HepG2 (cell line): ENCODE results near the gene ALKBH5. TPM values are rescaled to one million over a fixed set of nuclear protein-coding genes. Genes with fewer than 3 reads are reported as not detected.
A peak's percentile ranks its signal among the peaks of the same experiment; 100 is the strongest.

ENCODE experiments used
- ERF ChIP-seq: IDR thresholded peaks from 2 replicates; pipeline ENCODE4 v1.6.1; 2018; ENCODE audit warnings: missing biosample characterization, missing genetic modification reagents
- RBM22 ChIP-seq: fragments of 200-400 bp; formaldehyde crosslinking; optimal IDR thresholded peaks from 2 replicates; pipeline ENCODE3; 2017; ENCODE audit warnings: mild to moderate bottlenecking, low read length, moderate library complexity
- TAF15 ChIP-seq: fragments of 200-400 bp; formaldehyde crosslinking; IDR thresholded peaks from one replicate; pipeline ENCODE4 v1.6.1; 2018; ENCODE audit warnings: mild to moderate bottlenecking, low read depth, low read length; ENCODE audit not compliant: poor library complexity, severe bottlenecking
- ZBTB7B ChIP-seq: sonication (generic); formaldehyde crosslinking; IDR thresholded peaks from 2 replicates; pipeline ENCODE4 v1.4.0; 2020; ENCODE audit warnings: missing genetic modification reagents
- ZNF354B ChIP-seq: sonication (generic); formaldehyde crosslinking; IDR thresholded peaks from 2 replicates; pipeline ENCODE4 v1.8.0; 2022; ENCODE audit warnings: mild to moderate bottlenecking, missing genetic modification reagents
- ZNF616 ChIP-seq: sonication (generic); formaldehyde crosslinking; IDR thresholded peaks from 2 replicates; pipeline ENCODE4 v1.5.0; 2020; ENCODE audit warnings: low read depth, mild to moderate bottlenecking, missing genetic modification reagents
- ZNF720 ChIP-seq: sonication (generic); formaldehyde crosslinking; IDR thresholded peaks from 2 replicates; pipeline ENCODE4 v1.4.0; 2020; ENCODE audit warnings: missing genetic modification reagents
- ZNF724P ChIP-seq: sonication (generic); formaldehyde crosslinking; IDR thresholded peaks from 2 replicates; pipeline ENCODE4 v1.8.0; 2022; ENCODE audit warnings: missing genetic modification reagents, borderline replicate concordance
- ZNF879 ChIP-seq: sonication (generic); formaldehyde crosslinking; IDR thresholded peaks from 2 replicates; pipeline ENCODE4 v1.8.1; 2023; ENCODE audit warnings: missing genetic modification reagents
- ZNF883 ChIP-seq: sonication (generic); formaldehyde crosslinking; IDR thresholded peaks from 2 replicates; pipeline ENCODE4 v1.5.1; 2020; ENCODE audit warnings: mild to moderate bottlenecking, missing genetic modification reagents; ENCODE audit errors: not compliant biosample characterization
- polyA plus RNA-seq, 8 experiments: library from polyadenylated mRNA; depleted of rRNA in 3 of 8; stranded (reverse) in 7 of 8; unstranded in 1 of 8; fragments of >200 nt; fragmentation: Illumina TruSeq in 4 of 8; extraction: Trizol in 4 of 8; gene quantifications; 2 replicates each; pipeline versions ENCODE4 v1.2.1 to v1.2.3, GENCODE V29; 2011 to 2016; ENCODE audit warnings: low read depth in 4 of 8, missing spikeins in 1 of 8, mixed read lengths in 1 of 8; ENCODE audit not compliant: insufficient read depth in 1 of 8
- total RNA-seq, 5 experiments: library from RNA; depleted of rRNA; stranded (reverse); fragments of >200 nt; fragmentation: Illumina TruSeq; extraction: Trizol; gene quantifications; 2 replicates each; pipeline ENCODE4 v1.2.3, GENCODE V29; 2016; ENCODE audit warnings: low read depth in 1 of 5
- TF ChIP-seq, protein P1 (sequence below): sonication (generic); formaldehyde crosslinking; IDR thresholded peaks from 2 replicates; pipeline ENCODE4 v1.5.1; 2020; ENCODE audit warnings: mild to moderate bottlenecking, missing genetic modification reagents, moderate library complexity
- TF ChIP-seq, protein P2 (sequence below): sonication (generic); formaldehyde crosslinking; IDR thresholded peaks from 2 replicates; pipeline ENCODE4 v1.8.1; 2023; ENCODE audit warnings: mild to moderate bottlenecking, inconsistent platforms, moderate library complexity, missing genetic modification reagents, borderline replicate concordance
- TF ChIP-seq, protein P3 (sequence below), 2 experiments: fragments of 450-650 bp in 1 of 2; sonication (generic) in 1 of 2; formaldehyde crosslinking; IDR thresholded peaks; 2 replicates each; pipeline versions ENCODE4 v1.5.0 to v1.8.0; 2020 to 2022; ENCODE audit warnings: mild to moderate bottlenecking in 1 of 2, missing genetic modification reagents in 1 of 2
- TF ChIP-seq, protein P4 (sequence below): sonication (generic); formaldehyde crosslinking; IDR thresholded peaks from 2 replicates; pipeline ENCODE4 v1.8.0; 2022; ENCODE audit warnings: mild to moderate bottlenecking, missing genetic modification reagents, borderline replicate concordance
- TF ChIP-seq, protein P5 (sequence below): IDR thresholded peaks from 2 replicates; pipeline ENCODE4 v1.6.1; 2016; ENCODE audit warnings: low read depth
- TF ChIP-seq, protein P6 (sequence below): IDR thresholded peaks from 2 replicates; pipeline ENCODE4 v1.6.1; 2016; ENCODE audit warnings: mild to moderate bottlenecking

The ALKBH5 gene
- total and polyA plus RNA-seq, 2 of the 13 experiments (the other 11 are each of a cell fraction or from before 2014, with no cell fraction given) = 68.9 to 76.9 TPM

DNA sequence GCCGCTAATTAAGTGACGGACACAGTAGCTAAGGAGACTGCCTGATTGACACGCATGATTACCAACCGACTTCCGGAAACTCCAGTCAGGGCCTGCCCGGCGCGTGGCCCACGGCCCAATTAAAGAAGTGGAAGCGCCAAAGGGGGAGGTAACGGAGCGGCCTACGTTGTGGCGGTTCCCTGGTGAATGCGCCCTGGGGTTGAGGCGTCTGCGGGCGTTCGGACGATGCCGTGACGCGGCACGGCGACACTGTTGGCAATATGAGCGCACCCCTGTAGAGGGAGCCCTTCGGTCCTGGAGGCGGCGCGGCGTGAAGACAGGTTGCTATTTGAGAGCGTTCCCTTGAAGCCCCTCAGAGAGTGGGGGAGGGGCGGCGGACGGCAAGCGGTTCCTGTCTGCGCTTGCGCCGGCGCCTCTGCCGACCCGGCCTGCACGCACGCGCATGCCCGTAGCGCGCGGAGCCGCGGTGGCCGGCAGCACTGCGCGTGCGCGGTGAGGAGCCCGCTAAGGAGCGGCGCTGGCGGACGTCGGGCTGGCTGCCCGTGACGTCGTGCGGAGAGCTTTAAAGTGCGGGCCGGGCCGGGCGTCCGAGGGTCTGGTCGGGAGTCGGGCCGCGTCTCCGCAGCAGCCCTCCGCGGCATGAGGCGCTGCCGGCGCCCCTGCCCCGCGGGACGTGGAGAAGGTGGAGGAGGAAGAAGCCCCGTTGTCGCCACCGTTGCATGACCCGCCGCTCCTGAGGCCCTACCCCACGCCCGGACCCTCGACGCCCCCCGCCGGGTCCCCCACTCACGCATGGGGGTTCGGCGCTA, at the start of gene ALKBH5 (continued):
- TF ChIP-seq, protein P1, sequence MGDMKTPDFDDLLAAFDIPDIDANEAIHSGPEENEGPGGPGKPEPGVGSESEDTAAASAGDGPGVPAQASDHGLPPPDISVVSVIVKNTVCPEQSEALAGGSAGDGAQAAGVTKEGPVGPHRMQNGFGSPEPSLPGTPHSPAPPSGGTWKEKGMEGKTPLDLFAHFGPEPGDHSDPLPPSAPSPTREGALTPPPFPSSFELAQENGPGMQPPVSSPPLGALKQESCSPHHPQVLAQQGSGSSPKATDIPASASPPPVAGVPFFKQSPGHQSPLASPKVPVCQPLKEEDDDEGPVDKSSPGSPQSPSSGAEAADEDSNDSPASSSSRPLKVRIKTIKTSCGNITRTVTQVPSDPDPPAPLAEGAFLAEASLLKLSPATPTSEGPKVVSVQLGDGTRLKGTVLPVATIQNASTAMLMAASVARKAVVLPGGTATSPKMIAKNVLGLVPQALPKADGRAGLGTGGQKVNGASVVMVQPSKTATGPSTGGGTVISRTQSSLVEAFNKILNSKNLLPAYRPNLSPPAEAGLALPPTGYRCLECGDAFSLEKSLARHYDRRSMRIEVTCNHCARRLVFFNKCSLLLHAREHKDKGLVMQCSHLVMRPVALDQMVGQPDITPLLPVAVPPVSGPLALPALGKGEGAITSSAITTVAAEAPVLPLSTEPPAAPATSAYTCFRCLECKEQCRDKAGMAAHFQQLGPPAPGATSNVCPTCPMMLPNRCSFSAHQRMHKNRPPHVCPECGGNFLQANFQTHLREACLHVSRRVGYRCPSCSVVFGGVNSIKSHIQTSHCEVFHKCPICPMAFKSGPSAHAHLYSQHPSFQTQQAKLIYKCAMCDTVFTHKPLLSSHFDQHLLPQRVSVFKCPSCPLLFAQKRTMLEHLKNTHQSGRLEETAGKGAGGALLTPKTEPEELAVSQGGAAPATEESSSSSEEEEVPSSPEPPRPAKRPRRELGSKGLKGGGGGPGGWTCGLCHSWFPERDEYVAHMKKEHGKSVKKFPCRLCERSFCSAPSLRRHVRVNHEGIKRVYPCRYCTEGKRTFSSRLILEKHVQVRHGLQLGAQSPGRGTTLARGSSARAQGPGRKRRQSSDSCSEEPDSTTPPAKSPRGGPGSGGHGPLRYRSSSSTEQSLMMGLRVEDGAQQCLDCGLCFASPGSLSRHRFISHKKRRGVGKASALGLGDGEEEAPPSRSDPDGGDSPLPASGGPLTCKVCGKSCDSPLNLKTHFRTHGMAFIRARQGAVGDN (CRISPR knock-in tag) = peak; percentile 85
- TF ChIP-seq ZNF879 = no peak
- TF ChIP-seq, protein P2, sequence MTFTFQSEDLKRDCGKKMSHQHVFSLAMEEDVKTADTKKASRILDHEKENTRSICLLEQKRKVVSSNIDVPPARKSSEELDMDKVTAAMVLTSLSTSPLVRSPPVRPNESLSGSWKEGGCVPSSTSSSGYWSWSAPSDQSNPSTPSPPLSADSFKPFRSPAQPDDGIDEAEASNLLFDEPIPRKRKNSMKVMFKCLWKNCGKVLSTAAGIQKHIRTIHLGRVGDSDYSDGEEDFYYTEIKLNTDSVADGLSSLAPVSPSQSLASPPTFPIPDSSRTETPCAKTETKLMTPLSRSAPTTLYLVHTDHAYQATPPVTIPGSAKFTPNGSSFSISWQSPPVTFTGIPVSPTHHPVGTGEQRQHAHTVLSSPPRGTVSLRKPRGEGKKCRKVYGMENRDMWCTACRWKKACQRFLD (CRISPR knock-in tag) = peak; percentile 12; the same call in 1 of the 2 replicates
- 0 out of 2 replicates have a peak, but pooled peaks have one; percentile 54 for TF ChIP-seq ZNF720 (CRISPR knock-in tag)
- TF ChIP-seq, protein P3, sequence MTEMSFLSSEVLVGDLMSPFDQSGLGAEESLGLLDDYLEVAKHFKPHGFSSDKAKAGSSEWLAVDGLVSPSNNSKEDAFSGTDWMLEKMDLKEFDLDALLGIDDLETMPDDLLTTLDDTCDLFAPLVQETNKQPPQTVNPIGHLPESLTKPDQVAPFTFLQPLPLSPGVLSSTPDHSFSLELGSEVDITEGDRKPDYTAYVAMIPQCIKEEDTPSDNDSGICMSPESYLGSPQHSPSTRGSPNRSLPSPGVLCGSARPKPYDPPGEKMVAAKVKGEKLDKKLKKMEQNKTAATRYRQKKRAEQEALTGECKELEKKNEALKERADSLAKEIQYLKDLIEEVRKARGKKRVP (CRISPR knock-in tag; IDR thresholded peaks at IDR 0.05) = 0 out of 4 replicates have a peak, but pooled peaks of 1 of the 2 experiments have one; percentile 14
- peak; percentile 78; the same call in 1 of the 2 replicates for TF ChIP-seq ZNF354B (CRISPR knock-in tag)
- peak; percentile 84 for TF ChIP-seq TAF15
- TF ChIP-seq, protein P4, sequence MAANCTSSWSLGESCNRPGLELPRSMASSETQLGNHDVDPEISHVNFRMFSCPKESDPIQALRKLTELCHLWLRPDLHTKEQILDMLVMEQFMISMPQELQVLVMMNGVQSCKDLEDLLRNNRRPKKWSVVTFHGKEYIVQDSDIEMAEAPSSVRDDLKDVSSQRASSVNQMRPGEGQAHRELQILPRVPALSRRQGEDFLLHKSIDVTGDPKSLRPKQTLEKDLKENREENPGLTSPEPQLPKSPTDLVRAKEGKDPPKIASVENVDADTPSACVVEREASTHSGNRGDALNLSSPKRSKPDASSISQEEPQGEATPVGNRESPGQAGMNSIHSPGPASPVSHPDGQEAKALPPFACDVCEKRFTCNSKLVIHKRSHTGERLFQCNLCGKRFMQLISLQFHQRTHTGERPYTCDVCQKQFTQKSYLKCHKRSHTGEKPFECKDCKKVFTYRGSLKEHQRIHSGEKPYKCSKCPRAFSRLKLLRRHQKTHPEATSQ (CRISPR knock-in tag) = 0 out of 2 replicates have a peak, but pooled peaks have one; percentile 16
- peak; percentile 42 for TF ChIP-seq ERF (CRISPR knock-in tag)
- peak; percentile 90 for TF ChIP-seq ZNF724P (CRISPR knock-in tag)
- TF ChIP-seq ZNF616 = 0 out of 2 replicates have a peak, but pooled peaks have one; percentile 36
- TF ChIP-seq, protein P5, sequence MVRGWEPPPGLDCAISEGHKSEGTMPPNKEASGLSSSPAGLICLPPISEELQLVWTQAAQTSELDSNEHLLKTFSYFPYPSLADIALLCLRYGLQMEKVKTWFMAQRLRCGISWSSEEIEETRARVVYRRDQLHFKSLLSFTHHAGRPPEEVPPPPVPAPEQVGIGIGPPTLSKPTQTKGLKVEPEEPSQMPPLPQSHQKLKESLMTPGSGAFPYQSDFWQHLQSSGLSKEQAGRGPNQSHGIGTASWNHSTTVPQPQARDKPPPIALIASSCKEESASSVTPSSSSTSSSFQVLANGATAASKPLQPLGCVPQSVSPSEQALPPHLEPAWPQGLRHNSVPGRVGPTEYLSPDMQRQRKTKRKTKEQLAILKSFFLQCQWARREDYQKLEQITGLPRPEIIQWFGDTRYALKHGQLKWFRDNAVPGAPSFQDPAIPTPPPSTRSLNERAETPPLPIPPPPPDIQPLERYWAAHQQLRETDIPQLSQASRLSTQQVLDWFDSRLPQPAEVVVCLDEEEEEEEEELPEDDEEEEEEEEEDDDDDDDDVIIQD (CRISPR knock-in tag) = peak; percentile 9; the same call in 1 of the 2 replicates
- TF ChIP-seq, protein P6, sequence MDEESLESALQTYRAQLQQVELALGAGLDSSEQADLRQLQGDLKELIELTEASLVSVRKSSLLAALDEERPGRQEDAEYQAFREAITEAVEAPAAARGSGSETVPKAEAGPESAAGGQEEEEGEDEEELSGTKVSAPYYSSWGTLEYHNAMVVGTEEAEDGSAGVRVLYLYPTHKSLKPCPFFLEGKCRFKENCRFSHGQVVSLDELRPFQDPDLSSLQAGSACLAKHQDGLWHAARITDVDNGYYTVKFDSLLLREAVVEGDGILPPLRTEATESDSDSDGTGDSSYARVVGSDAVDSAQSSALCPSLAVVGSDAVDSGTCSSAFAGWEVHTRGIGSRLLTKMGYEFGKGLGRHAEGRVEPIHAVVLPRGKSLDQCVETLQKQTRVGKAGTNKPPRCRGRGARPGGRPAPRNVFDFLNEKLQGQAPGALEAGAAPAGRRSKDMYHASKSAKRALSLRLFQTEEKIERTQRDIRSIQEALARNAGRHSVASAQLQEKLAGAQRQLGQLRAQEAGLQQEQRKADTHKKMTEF (CRISPR knock-in tag) = peak; percentile 55; the same call in 1 of the 2 replicates
- TF ChIP-seq RBM22 = peak; percentile 70
- TF ChIP-seq ZBTB7B (CRISPR knock-in tag) = peak; percentile 81
- TF ChIP-seq ZNF883 (CRISPR knock-in tag) = peak; percentile 47
